AG04450 (cell line): ENCODE results near the gene MYH14. TPM values are rescaled to one million over a fixed set of nuclear protein-coding genes. Genes with fewer than 3 reads are reported as not detected.

Source experiments
- CTCF ChIA-PET: fragments of 300-600, 350-600 bp; formaldehyde crosslinking; extraction: SDS; loops from one replicate; lab custom pipeline; 2022; ENCODE audit warnings: antibody characterized with exemption, inconsistent platforms; lab: Charles Lee
- POLR2A ChIA-PET: fragments of 350-600 bp; formaldehyde crosslinking; extraction: SDS; loops from one replicate; lab custom pipeline; 2021; ENCODE audit warnings: antibody characterized with exemption, inconsistent platforms; lab: Yijun Ruan, JAX
- DNase-seq: peaks from one replicate; pipeline ENCODE4 v3.0.0-alpha.2; 2011; ENCODE audit warnings: low read depth, low spot score
- H3K27ac ChIP-seq: one replicate; pipeline ENCODE4 v1.5.1; 2012; ENCODE audit warnings: low read depth, low read length, control low read depth
- H3K27me3 ChIP-seq: one replicate; pipeline ENCODE4 v1.6.0; 2012; ENCODE audit warnings: low read length; ENCODE audit not compliant: control insufficient read depth, insufficient read depth
- H3K4me3 ChIP-seq: 2 replicates; pipeline ENCODE4 v1.5.1; 2011; ENCODE audit warnings: mild to moderate bottlenecking, low read depth, low read length, control low read depth
- H3K9me3 ChIP-seq: 2 replicates; pipeline ENCODE4 v1.5.1; 2012; ENCODE audit warnings: low read length; ENCODE audit not compliant: control insufficient read depth, insufficient read depth
- CTCF ChIP-seq: IDR thresholded peaks from 2 replicates; pipeline ENCODE4 v1.5.1; 2011; ENCODE audit warnings: low read depth, low read length, control low read depth, inconsistent platforms
- polyA plus RNA-seq: library from polyadenylated mRNA; depleted of rRNA; stranded (reverse); fragments of >200 nt; gene quantifications from 2 replicates; pipeline ENCODE4 v1.2.3, GENCODE V29; 2011; rRNA removed
- small RNA-seq: library from RNA; depleted of rRNA; stranded (forward); fragments of <200 nt; gene quantifications from one replicate; pipeline ENCODE3, GENCODE V24; 2012; ENCODE audit warnings: low read depth; ENCODE audit not compliant: insufficient read length

MYH14 gene
- polyA plus RNA-seq, 1 experiment, result not detected

DNA sequence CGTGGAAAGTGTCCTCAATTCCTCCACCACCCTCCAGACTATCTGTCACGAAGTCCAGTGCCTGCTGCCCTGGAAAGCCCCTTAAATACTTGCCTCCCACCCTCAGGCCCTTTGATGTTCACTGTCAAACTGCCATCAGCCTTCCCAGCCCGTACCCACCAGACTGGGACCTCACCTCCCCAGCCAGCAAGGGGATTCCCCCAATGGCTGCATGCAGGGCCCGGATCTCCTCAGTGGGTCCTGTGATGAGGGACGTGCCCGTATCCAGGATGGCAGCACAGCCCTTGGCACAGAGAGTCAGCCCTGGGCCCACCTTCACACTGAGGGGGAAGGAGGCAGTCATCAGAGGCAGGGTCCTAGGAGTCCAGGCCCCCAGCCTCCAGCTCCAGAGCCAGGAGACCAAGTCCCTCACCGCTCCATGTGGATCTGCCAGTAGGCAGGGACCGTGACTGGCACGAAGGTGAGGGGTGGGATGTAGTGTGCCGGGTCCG, 156.0 kb downstream of the MYH14 start:
- H3K27ac ChIP-seq, result no peak overlapping the region
- peaks cover 9% of the 10 kb centered on the region for H3K9me3 ChIP-seq
- no peak overlapping the region for H3K4me3 ChIP-seq
- H3K27me3 ChIP-seq, result no peaks in the 10 kb centered on the region
- no peak for DNase-seq
- no peak for TF ChIP-seq CTCF
- CTCF ChIA-PET, result no interaction called here
- POLR2A ChIA-PET, result no interaction called here

Small RNA genes within 50 kb of the gene (small RNA-seq; reads per million reads assigned to genes)
- not detected for gene RF00017

Other genes with a start within 250 kb of the MYH14 start
- gene SIGLEC11, start 242.4 kb upstream of the MYH14 start, polyA plus RNA-seq, result not detected in 2 replicates
- 22.5 and 24.7 TPM in 2 replicates for gene VRK3, start 178.2 kb upstream of the MYH14 start, polyA plus RNA-seq
- gene ZNF473, start 177.6 kb upstream of the MYH14 start, polyA plus RNA-seq, result 6.2 and 6.5 TPM in 2 replicates
- not detected in 2 replicates for gene IZUMO2, start 40.3 kb upstream of the MYH14 start, polyA plus RNA-seq
- not detected in 2 replicates for gene KCNC3, start 125.8 kb downstream of the MYH14 start, polyA plus RNA-seq
- gene NAPSA, start 162.0 kb downstream of the MYH14 start, polyA plus RNA-seq, result 0.10 and 0.16 TPM in 2 replicates
- 23.7 and 32.5 TPM in 2 replicates for gene NR1H2, start 172.8 kb downstream of the MYH14 start, polyA plus RNA-seq
- 5.1 and 6.2 TPM in 2 replicates for gene POLD1, start 180.7 kb downstream of the MYH14 start, polyA plus RNA-seq
- not detected in 2 replicates for gene SPIB, start 215.3 kb downstream of the MYH14 start, polyA plus RNA-seq
- not detected in 2 replicates for gene MYBPC2, start 229.3 kb downstream of the MYH14 start, polyA plus RNA-seq